Measurements from ENCODE around the gene FADS1.

DNA sequence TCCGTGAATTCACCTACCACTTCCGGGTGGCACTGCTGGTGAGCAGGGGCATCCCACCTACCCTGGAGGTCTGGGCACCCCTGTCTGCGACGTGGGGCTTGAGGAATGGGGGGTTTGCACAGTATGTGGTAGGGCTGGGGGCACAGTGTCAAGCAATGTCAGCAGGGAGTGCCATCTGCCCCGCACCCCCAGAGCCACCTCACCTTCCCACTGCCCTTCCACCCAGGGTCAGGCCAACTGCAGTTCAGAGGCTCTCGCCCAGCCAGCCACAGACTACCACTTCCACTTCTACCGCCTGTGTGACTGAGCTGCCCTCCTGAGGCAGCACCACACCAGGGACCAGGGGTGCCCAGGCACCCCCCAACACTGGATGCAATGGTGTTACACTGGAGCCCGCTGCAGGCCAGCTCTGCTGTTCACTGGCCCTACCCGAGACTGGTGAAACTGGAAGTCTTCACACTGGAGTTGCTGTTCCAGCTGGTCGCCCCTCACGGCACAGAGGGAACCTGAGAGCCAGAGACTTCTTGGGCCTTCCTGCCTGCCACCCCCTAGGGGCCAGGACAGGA lies 30.9 kb downstream of the FADS1 start:
- TF ChIP-seq, protein P1, sequence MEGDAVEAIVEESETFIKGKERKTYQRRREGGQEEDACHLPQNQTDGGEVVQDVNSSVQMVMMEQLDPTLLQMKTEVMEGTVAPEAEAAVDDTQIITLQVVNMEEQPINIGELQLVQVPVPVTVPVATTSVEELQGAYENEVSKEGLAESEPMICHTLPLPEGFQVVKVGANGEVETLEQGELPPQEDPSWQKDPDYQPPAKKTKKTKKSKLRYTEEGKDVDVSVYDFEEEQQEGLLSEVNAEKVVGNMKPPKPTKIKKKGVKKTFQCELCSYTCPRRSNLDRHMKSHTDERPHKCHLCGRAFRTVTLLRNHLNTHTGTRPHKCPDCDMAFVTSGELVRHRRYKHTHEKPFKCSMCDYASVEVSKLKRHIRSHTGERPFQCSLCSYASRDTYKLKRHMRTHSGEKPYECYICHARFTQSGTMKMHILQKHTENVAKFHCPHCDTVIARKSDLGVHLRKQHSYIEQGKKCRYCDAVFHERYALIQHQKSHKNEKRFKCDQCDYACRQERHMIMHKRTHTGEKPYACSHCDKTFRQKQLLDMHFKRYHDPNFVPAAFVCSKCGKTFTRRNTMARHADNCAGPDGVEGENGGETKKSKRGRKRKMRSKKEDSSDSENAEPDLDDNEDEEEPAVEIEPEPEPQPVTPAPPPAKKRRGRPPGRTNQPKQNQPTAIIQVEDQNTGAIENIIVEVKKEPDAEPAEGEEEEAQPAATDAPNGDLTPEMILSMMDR (IDR thresholded peaks at IDR 0.05) = no peak
- no peak for TF ChIP-seq POLR2A (IDR thresholded peaks at IDR 0.05)
